Measurements from ENCODE around the gene DHX57. TPM values are rescaled to one million over a fixed set of nuclear protein-coding genes. Genes with fewer than 3 reads are reported as not detected.

The DHX57 gene
- total RNA-seq, 1 donor from 2014 or later: 11.0 TPM

DNA sequence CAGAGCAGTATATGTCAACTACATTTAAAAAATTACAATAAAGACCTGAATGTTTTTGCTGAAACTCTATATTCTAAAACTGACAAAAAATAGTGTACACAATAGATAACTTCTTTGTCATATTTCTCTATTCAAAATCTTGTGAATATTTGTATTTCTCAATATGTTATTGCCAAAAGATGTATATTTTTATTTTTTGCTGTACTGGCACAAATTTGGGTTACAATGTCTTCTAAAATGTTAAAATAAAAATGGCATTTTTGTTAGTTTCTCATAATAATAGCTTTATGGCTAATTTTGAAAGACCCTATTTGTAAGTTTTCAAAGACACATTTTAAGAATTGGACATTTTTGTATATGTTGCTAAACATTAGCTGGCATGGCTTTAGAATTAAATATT, 13.3 kb upstream of the DHX57 start:
- no peak for DNase-seq (ENCODE audit: low read depth)
- no peak overlapping the region for H3K4me3 ChIP-seq (ENCODE audit: low read depth, low read length)
- TF ChIP-seq, protein P1, sequence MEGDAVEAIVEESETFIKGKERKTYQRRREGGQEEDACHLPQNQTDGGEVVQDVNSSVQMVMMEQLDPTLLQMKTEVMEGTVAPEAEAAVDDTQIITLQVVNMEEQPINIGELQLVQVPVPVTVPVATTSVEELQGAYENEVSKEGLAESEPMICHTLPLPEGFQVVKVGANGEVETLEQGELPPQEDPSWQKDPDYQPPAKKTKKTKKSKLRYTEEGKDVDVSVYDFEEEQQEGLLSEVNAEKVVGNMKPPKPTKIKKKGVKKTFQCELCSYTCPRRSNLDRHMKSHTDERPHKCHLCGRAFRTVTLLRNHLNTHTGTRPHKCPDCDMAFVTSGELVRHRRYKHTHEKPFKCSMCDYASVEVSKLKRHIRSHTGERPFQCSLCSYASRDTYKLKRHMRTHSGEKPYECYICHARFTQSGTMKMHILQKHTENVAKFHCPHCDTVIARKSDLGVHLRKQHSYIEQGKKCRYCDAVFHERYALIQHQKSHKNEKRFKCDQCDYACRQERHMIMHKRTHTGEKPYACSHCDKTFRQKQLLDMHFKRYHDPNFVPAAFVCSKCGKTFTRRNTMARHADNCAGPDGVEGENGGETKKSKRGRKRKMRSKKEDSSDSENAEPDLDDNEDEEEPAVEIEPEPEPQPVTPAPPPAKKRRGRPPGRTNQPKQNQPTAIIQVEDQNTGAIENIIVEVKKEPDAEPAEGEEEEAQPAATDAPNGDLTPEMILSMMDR (conservative IDR thresholded peaks at IDR 0.05; ENCODE audit: low read depth, low read length): no peak

GRCh38 chr2:38887902-38888554, 12.3 kb upstream of the DHX57 start:
- TF ChIP-seq, protein P1 (conservative IDR thresholded peaks at IDR 0.05; ENCODE audit: low read depth, low read length): no peak
- DNase-seq (ENCODE audit: low read depth): no peak
- no peak overlapping the region for H3K4me3 ChIP-seq (ENCODE audit: low read depth, low read length)

GRCh38 chr2:38887347-38887746, 11.6 kb upstream of the DHX57 start:
- H3K4me3 ChIP-seq (ENCODE audit: low read depth, low read length): no peak overlapping the region
- TF ChIP-seq, protein P1 (conservative IDR thresholded peaks at IDR 0.05; ENCODE audit: low read depth, low read length): no peak
- no peak for DNase-seq (ENCODE audit: low read depth)

DNA sequence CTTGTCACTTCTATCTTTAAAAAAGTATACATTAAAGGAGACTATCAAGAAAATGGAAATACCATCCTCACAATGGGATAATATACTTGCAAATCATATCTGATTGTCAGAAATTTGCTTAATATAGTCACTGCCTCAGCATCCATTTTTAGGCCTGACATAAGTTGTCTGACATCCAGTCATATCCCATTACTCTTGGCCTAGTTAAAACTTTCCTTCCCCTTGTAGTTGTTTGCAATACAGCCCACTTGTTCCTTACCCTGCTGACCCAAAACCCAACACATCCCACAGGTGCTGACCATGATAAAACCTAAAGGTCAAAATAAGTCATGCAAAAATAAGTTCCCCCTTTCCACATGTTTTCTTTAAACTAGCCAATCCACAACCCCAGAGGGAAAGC, 10.3 kb upstream of the DHX57 start:
- DNase-seq (ENCODE audit: low read depth): no peak
- H3K4me3 ChIP-seq (ENCODE audit: low read depth, low read length): no peak overlapping the region
- TF ChIP-seq, protein P1 (conservative IDR thresholded peaks at IDR 0.05; ENCODE audit: low read depth, low read length): no peak

- no peak for DNase-seq (ENCODE audit: low read depth)
- peak overlapping the region; percentile 94 for H3K4me3 ChIP-seq (ENCODE audit: low read depth, low read length)
- TF ChIP-seq, protein P1 (conservative IDR thresholded peaks at IDR 0.05; ENCODE audit: low read depth, low read length): no peak
Measured at GRCh38 chr2:38876407-38876806, 673 bp upstream of the DHX57 start.

DNA sequence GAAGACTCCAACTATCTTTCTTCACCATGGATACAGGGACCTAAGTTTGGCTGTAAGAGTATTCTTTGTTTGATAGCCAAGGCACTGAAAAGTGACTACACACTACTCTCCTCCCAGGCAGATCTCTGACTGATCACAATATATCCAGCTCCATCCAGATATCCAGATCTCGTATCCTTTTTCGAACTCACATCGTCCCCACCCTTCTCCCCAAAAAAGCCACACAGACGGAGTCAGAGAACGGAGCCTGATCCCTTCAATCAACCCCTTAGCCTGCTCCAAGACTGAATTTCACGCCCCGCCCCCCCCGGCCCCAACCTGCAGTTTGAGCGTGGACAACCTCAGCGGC, 533 bp downstream of the DHX57 start:
- TF ChIP-seq, protein P1 (conservative IDR thresholded peaks at IDR 0.05; ENCODE audit: low read depth, low read length): no peak
- no peak for DNase-seq (ENCODE audit: low read depth)
- peak overlapping the region; percentile 94 for H3K4me3 ChIP-seq (ENCODE audit: low read depth, low read length)

- H3K4me3 ChIP-seq (ENCODE audit: low read depth, low read length): no peak overlapping the region
- TF ChIP-seq, protein P1 (conservative IDR thresholded peaks at IDR 0.05; ENCODE audit: low read depth, low read length): no peak
- DNase-seq (ENCODE audit: low read depth): no peak
Measured at GRCh38 chr2:38873763-38874162, 2.0 kb downstream of the DHX57 start.
